ENCODE data around the gene PFDN2.
"Not testable (repeated sequence)": the region's sequence is repeated elsewhere in the genome, so short reads cannot be mapped to it uniquely, and the experiment has no call there.

The PFDN2 gene

GRCh38 chr1:161066694-161067093 lies 51.1 kb downstream of the PFDN2 start:
- H3K4me1 ChIP-seq (ENCODE audit: control insufficient read depth in 1 of 2, insufficient read depth in 2 of 2, low read length in 2 of 2) = no peaks in the 10 kb centered on the region
- H3K27ac ChIP-seq (ENCODE audit: low read length) = no peak overlapping the region
- no peaks in the 10 kb centered on the region for H3K36me3 ChIP-seq (ENCODE audit: control insufficient read depth in 1 of 2, insufficient read depth in 2 of 2, low read length in 2 of 2)
- no peak overlapping the region for H3K4me3 ChIP-seq (ENCODE audit: low read depth in 1 of 2, low read length in 2 of 2)
- no peaks in the 10 kb centered on the region for H3K9me3 ChIP-seq (ENCODE audit: control insufficient read depth in 1 of 2, low read length in 2 of 2)
- H3K27me3 ChIP-seq (ENCODE audit: low read depth, low read length) = no peaks in the 10 kb centered on the region

GRCh38 chr1:161065681-161066080 lies 52.2 kb downstream of the PFDN2 start:
- not testable (repeated sequence) for H3K4me1 ChIP-seq (ENCODE audit: control insufficient read depth in 1 of 2, insufficient read depth in 2 of 2, low read length in 2 of 2); H3K36me3 ChIP-seq (ENCODE audit: control insufficient read depth in 1 of 2, insufficient read depth in 2 of 2, low read length in 2 of 2); H3K27me3 ChIP-seq (ENCODE audit: low read depth, low read length); H3K9me3 ChIP-seq (ENCODE audit: control insufficient read depth in 1 of 2, low read length in 2 of 2); H3K27ac ChIP-seq (ENCODE audit: low read length); H3K4me3 ChIP-seq (ENCODE audit: low read depth in 1 of 2, low read length in 2 of 2)

- not testable (repeated sequence) for H3K9me3 ChIP-seq (ENCODE audit: control insufficient read depth in 1 of 2, low read length in 2 of 2); H3K36me3 ChIP-seq (ENCODE audit: control insufficient read depth in 1 of 2, insufficient read depth in 2 of 2, low read length in 2 of 2); H3K27me3 ChIP-seq (ENCODE audit: low read depth, low read length); H3K4me3 ChIP-seq (ENCODE audit: low read depth in 1 of 2, low read length in 2 of 2); H3K4me1 ChIP-seq (ENCODE audit: control insufficient read depth in 1 of 2, insufficient read depth in 2 of 2, low read length in 2 of 2); H3K27ac ChIP-seq (ENCODE audit: low read length)
Observed at GRCh38 chr1:161063936-161064335, 53.9 kb downstream of the PFDN2 start.

GRCh38 chr1:161061419-161061818 lies 56.4 kb downstream of the PFDN2 start:
- Histone ChIP-seq H3K36me3 (ENCODE audit: control insufficient read depth in 1 of 2, insufficient read depth in 2 of 2, low read length in 2 of 2) (no peaks in the 10 kb centered on the region), H3K27me3 (ENCODE audit: low read depth, low read length) (no peaks in the 10 kb centered on the region), H3K4me1 (ENCODE audit: control insufficient read depth in 1 of 2, insufficient read depth in 2 of 2, low read length in 2 of 2) (no peaks in the 10 kb centered on the region)

GRCh38 chr1:161059293-161059692 lies 58.5 kb downstream of the PFDN2 start:
- Histone ChIP-seq H3K27ac (ENCODE audit: low read length) (no peak overlapping the region), H3K36me3 (ENCODE audit: control insufficient read depth in 1 of 2, insufficient read depth in 2 of 2, low read length in 2 of 2) (no peaks in the 10 kb centered on the region), H3K4me1 (ENCODE audit: control insufficient read depth in 1 of 2, insufficient read depth in 2 of 2, low read length in 2 of 2) (no peaks in the 10 kb centered on the region), H3K27me3 (ENCODE audit: low read depth, low read length) (no peaks in the 10 kb centered on the region), H3K9me3 (ENCODE audit: control insufficient read depth in 1 of 2, low read length in 2 of 2) (no peaks in the 10 kb centered on the region), H3K4me3 (ENCODE audit: low read depth in 1 of 2, low read length in 2 of 2) (no peak overlapping the region)

More at GRCh38 chr1:161061419-161061818, 56.4 kb downstream of the PFDN2 start:
- H3K9me3 ChIP-seq (ENCODE audit: control insufficient read depth in 1 of 2, low read length in 2 of 2) = no peaks in the 10 kb centered on the region
- H3K4me3 ChIP-seq (ENCODE audit: low read depth in 1 of 2, low read length in 2 of 2) = no peak overlapping the region
- H3K27ac ChIP-seq (ENCODE audit: low read length) = no peak overlapping the region

GRCh38 chr1:161054805-161055204 lies 63.0 kb downstream of the PFDN2 start:
- H3K36me3 ChIP-seq (ENCODE audit: control insufficient read depth in 1 of 2, insufficient read depth in 2 of 2, low read length in 2 of 2) = no peaks in the 10 kb centered on the region
- no peak overlapping the region for H3K4me3 ChIP-seq (ENCODE audit: low read depth in 1 of 2, low read length in 2 of 2)
- no peaks in the 10 kb centered on the region for H3K4me1 ChIP-seq (ENCODE audit: control insufficient read depth in 1 of 2, insufficient read depth in 2 of 2, low read length in 2 of 2)
- H3K9me3 ChIP-seq (ENCODE audit: control insufficient read depth in 1 of 2, low read length in 2 of 2) = no peaks in the 10 kb centered on the region
- H3K27ac ChIP-seq (ENCODE audit: low read length) = no peak overlapping the region
- H3K27me3 ChIP-seq (ENCODE audit: low read depth, low read length) = no peaks in the 10 kb centered on the region

- Histone ChIP-seq H3K27ac (ENCODE audit: low read length) (no peak overlapping the region), H3K4me1 (ENCODE audit: control insufficient read depth in 1 of 2, insufficient read depth in 2 of 2, low read length in 2 of 2) (no peaks in the 10 kb centered on the region), H3K4me3 (ENCODE audit: low read depth in 1 of 2, low read length in 2 of 2) (no peak overlapping the region), H3K27me3 (ENCODE audit: low read depth, low read length) (no peaks in the 10 kb centered on the region), H3K9me3 (ENCODE audit: control insufficient read depth in 1 of 2, low read length in 2 of 2) (no peaks in the 10 kb centered on the region), H3K36me3 (ENCODE audit: control insufficient read depth in 1 of 2, insufficient read depth in 2 of 2, low read length in 2 of 2) (peaks cover under 1 to 3% of the 10 kb centered on the region in 2 donors)
Observed at GRCh38 chr1:161054232-161054631, 63.6 kb downstream of the PFDN2 start.

GRCh38 chr1:161052899-161053298 lies 64.9 kb downstream of the PFDN2 start:
- Histone ChIP-seq H3K27me3 (ENCODE audit: low read depth, low read length) (no peaks in the 10 kb centered on the region), H3K9me3 (ENCODE audit: control insufficient read depth in 1 of 2, low read length in 2 of 2) (no peaks in the 10 kb centered on the region), H3K27ac (ENCODE audit: low read length) (no peak overlapping the region), H3K4me1 (ENCODE audit: control insufficient read depth in 1 of 2, insufficient read depth in 2 of 2, low read length in 2 of 2) (no peaks in the 10 kb centered on the region), H3K36me3 (ENCODE audit: control insufficient read depth in 1 of 2, insufficient read depth in 2 of 2, low read length in 2 of 2) (peaks cover 4% of the 10 kb centered on the region in 2 donors), H3K4me3 (ENCODE audit: low read depth in 1 of 2, low read length in 2 of 2) (no peak overlapping the region)

GRCh38 chr1:161051219-161051618 lies 66.6 kb downstream of the PFDN2 start:
- H3K36me3 ChIP-seq (ENCODE audit: control insufficient read depth in 1 of 2, insufficient read depth in 2 of 2, low read length in 2 of 2) = peaks cover 4% of the 10 kb centered on the region in 2 donors
- H3K4me3 ChIP-seq (ENCODE audit: low read depth in 1 of 2, low read length in 2 of 2) = no peak overlapping the region

More at GRCh38 chr1:161051219-161051618, 66.6 kb downstream of the PFDN2 start:
- H3K9me3 ChIP-seq (ENCODE audit: control insufficient read depth in 1 of 2, low read length in 2 of 2) = no peaks in the 10 kb centered on the region
- no peaks in the 10 kb centered on the region for H3K4me1 ChIP-seq (ENCODE audit: control insufficient read depth in 1 of 2, insufficient read depth in 2 of 2, low read length in 2 of 2)
- H3K27me3 ChIP-seq (ENCODE audit: low read depth, low read length) = no peaks in the 10 kb centered on the region
- no peak overlapping the region for H3K27ac ChIP-seq (ENCODE audit: low read length)

All from muscle layer of duodenum (tissue), 2 donors.